Bladder microvascular endothelial cell (primary cell): Measurements from ENCODE around the gene CCDC183. TPM values are rescaled to one million over a fixed set of nuclear protein-coding genes. Genes with fewer than 3 reads are reported as not detected.

Experiments
- total RNA-seq: library from RNA; depleted of rRNA; stranded (reverse); fragments of >200 nt; gene quantifications from 2 replicates; pipeline ENCODE4 v1.2.3, GENCODE V29; 2014

CCDC183 gene
- total RNA-seq: 0.81 and 1.1 TPM in 2 replicates

GRCh38 chr9:136796238-136796774 lies at the start of gene CCDC183:
CCDC183 (plus strand) TSS chr9:136796338; CDS start chr9:136796398, 60 bp downstream.

GRCh38 chr9:136748201-136748600 lies 47.9 kb upstream of the CCDC183 start, which contains the start of gene LCN6:
LCN6 (minus strand) TSS chr9:136748525; CDS start chr9:136748483, 42 bp downstream.

GRCh38 chr9:136764301-136764891 lies 31.7 kb upstream of the CCDC183 start, which contains the start of gene LCN15:
LCN15 (minus strand) TSS chr9:136764518; CDS start chr9:136764488, 30 bp downstream.

GRCh38 chr9:136790640-136791515 lies 5.3 kb upstream of the CCDC183 start, which contains the start of gene TMEM141:
TMEM141 (plus strand) TSS chr9:136791344; CDS start chr9:136791371, 27 bp downstream.

GRCh38 chr9:136807281-136808074 lies 11.3 kb downstream of the CCDC183 start, which contains the start of gene RABL6:
RABL6 (plus strand) TSS chr9:136807948; CDS start chr9:136808197, 249 bp downstream.

GRCh38 chr9:136842380-136842948 lies 46.3 kb downstream of the CCDC183 start, which contains the start of gene AJM1:
AJM1 (plus strand) TSS chr9:136842478; CDS start chr9:136844415, 1,937 bp downstream.

GRCh38 chr9:136849038-136849959 lies 53.2 kb downstream of the CCDC183 start, which contains the start of gene PHPT1:
PHPT1 (plus strand) TSS chr9:136849409; CDS start chr9:136849431, 22 bp downstream.

GRCh38 chr9:136851941-136852663 lies 56.0 kb downstream of the CCDC183 start, which contains the start of gene MAMDC4:
MAMDC4 (plus strand) TSS chr9:136852346; CDS start chr9:136852417, 71 bp downstream.

Other genes starting within 250 kb of the CCDC183 start
- 374 and 420 TPM in 2 replicates for gene EGFL7, start 133.4 kb upstream of the CCDC183 start, total RNA-seq
- 33.7 and 40.7 TPM in 2 replicates for gene AGPAT2, start 108.9 kb upstream of the CCDC183 start, total RNA-seq
- 109 and 161 TPM in 2 replicates for gene DIPK1B, start 83.8 kb upstream of the CCDC183 start, total RNA-seq
- gene LCN10, start 53.4 kb upstream of the CCDC183 start, total RNA-seq: 0.13 TPM in 1 of 2 replicates, not detected in the other
- gene LCN6, start 47.8 kb upstream of the CCDC183 start, total RNA-seq: not detected in 2 replicates
- gene LCN8, start 38.1 kb upstream of the CCDC183 start, total RNA-seq: not detected in 2 replicates
- gene LCN15, start 31.8 kb upstream of the CCDC183 start, total RNA-seq: not detected in 2 replicates
- 50.7 and 53.7 TPM in 2 replicates for gene TMEM141, start 5.0 kb upstream of the CCDC183 start, total RNA-seq
- gene RABL6, start 11.6 kb downstream of the CCDC183 start, total RNA-seq: 66.5 and 73.3 TPM in 2 replicates
- gene AJM1, start 46.1 kb downstream of the CCDC183 start, total RNA-seq: 0.65 and 1.4 TPM in 2 replicates
- 211 and 268 TPM in 2 replicates for gene PHPT1, start 53.1 kb downstream of the CCDC183 start, total RNA-seq
- 0.97 and 6.2 TPM in 2 replicates for gene MAMDC4, start 56.0 kb downstream of the CCDC183 start, total RNA-seq
- 350 and 489 TPM in 2 replicates for gene EDF1, start 70.0 kb downstream of the CCDC183 start, total RNA-seq
- gene TRAF2, start 90.2 kb downstream of the CCDC183 start, total RNA-seq: 20.9 and 35.2 TPM in 2 replicates
- gene FBXW5, start 148.4 kb downstream of the CCDC183 start, total RNA-seq: 151 and 202 TPM in 2 replicates
- gene C8G, start 148.9 kb downstream of the CCDC183 start, total RNA-seq: 1.2 TPM in 1 of 2 replicates, not detected in the other
- 0.19 TPM in 1 of 2 replicates, not detected in the other for gene LCN12, start 155.9 kb downstream of the CCDC183 start, total RNA-seq
- gene PTGDS, start 181.2 kb downstream of the CCDC183 start, total RNA-seq: 0.38 TPM in 1 of 2 replicates, not detected in the other
- 0.06 TPM in 1 of 2 replicates, not detected in the other for gene LCNL1, start 186.7 kb downstream of the CCDC183 start, total RNA-seq
- gene PAXX, start 196.1 kb downstream of the CCDC183 start, total RNA-seq: 7.7 and 10.7 TPM in 2 replicates
- not detected in 2 replicates for gene CLIC3, start 200.2 kb downstream of the CCDC183 start, total RNA-seq
- 5.0 and 29.3 TPM in 2 replicates for gene ABCA2, start 231.9 kb downstream of the CCDC183 start, total RNA-seq
- gene FUT7, start 235.8 kb downstream of the CCDC183 start, total RNA-seq: not detected in 2 replicates
- 29.6 and 30.9 TPM in 2 replicates for gene NPDC1, start 249.8 kb downstream of the CCDC183 start, total RNA-seq